ENCODE measurements around the gene HMCN2. TPM values are rescaled to one million over a fixed set of nuclear protein-coding genes. Genes with fewer than 3 reads are reported as not detected.

HMCN2 gene
- total and polyA plus RNA-seq, 2 of the 4 experiments (the other 2 are of a cell fraction): 0.02 TPM; not detected in 1

GRCh38 chr9:130482463-130482862 is 216.9 kb downstream of the HMCN2 start:
- H3K27ac ChIP-seq (ENCODE audit: insufficient read depth, low read length): no peak overlapping the region
- no peak overlapping the region for H3K14ac ChIP-seq (replicated peaks; ENCODE audit: low read depth, low read length)
- dilution Hi-C loops (cut with HindIII; ENCODE audit: low sequenced_read_pairs, unreplicated experiment) (no loop called here), intact Hi-C loops (cut with micrococcal nuclease) (no loop called here), in situ Hi-C loops (cut with MboI; ENCODE audit: low sequenced_read_pairs) (no loop called here)
- H4K5ac ChIP-seq (ENCODE audit: low read depth, low read length): no peak overlapping the region
- BruUV-seq (replicated peaks): no TSS peak
- no peak overlapping the region for H4K8ac ChIP-seq (ENCODE audit: low read depth in 2 of 2, low read length in 2 of 2)
- H3K9ac ChIP-seq (ENCODE audit: low read depth, low read length): no peak overlapping the region
- no peak for TF ChIP-seq CTCF (conservative IDR thresholded peaks at IDR 0.05; ENCODE audit: low read depth, low read length)
- TF ChIP-seq ELK1 (IDR thresholded peaks at IDR 0.05; ENCODE audit: borderline replicate concordance, low read depth, low read length): no peak
- TF ChIP-seq CEBPB (IDR thresholded peaks at IDR 0.05; ENCODE audit: low read depth, low read length): no peak
- TF ChIP-seq MAZ (IDR thresholded peaks at IDR 0.05; ENCODE audit: borderline replicate concordance, low read depth, low read length): no peak
- TF ChIP-seq BHLHE40 (IDR thresholded peaks at IDR 0.05; ENCODE audit: low read depth, low read length): no peak
- TF ChIP-seq NFE2L2 (IDR thresholded peaks at IDR 0.05; ENCODE audit: low read depth, low read length): no peak
- no peak for TF ChIP-seq SMC3 (IDR thresholded peaks at IDR 0.05; ENCODE audit: low read depth, low read length)
- no peak for TF ChIP-seq POLR2A (IDR thresholded peaks at IDR 0.05; ENCODE audit: low read depth, low read length)
- no peak for TF ChIP-seq CHD1 (IDR thresholded peaks at IDR 0.05; ENCODE audit: low read depth, low read length)
- no peak for TF ChIP-seq USF2 (IDR thresholded peaks at IDR 0.05; ENCODE audit: low read depth, low read length)
- TF ChIP-seq MXI1 (IDR thresholded peaks at IDR 0.05; ENCODE audit: borderline replicate concordance, low read depth, low read length): no peak
- TF ChIP-seq FOS (IDR thresholded peaks at IDR 0.05; ENCODE audit: low read depth, low read length): no peak
- TF ChIP-seq RFX5 (IDR thresholded peaks at IDR 0.05; ENCODE audit: low read depth, low read length): no peak
- no peak for TF ChIP-seq MAFK (IDR thresholded peaks at IDR 0.05; ENCODE audit: low read depth, low read length)
- no peak overlapping the region for H2AK9ac ChIP-seq (replicated peaks; ENCODE audit: low read depth, low read length, poor library complexity)
- no peaks in the 10 kb centered on the region for H3K9me1 ChIP-seq (ENCODE audit: insufficient read depth, low read length)
- H2AK5ac ChIP-seq (ENCODE audit: low read depth, low read length): no peak overlapping the region
- H3K27me3 ChIP-seq (ENCODE audit: control insufficient read depth, insufficient read depth, low read length): peaks cover 30% of the 10 kb centered on the region
- H2BK15ac ChIP-seq (ENCODE audit: low read depth, low read length): no peak overlapping the region
- ATAC-seq (ENCODE audit: low read depth) (no peak; the same call in 1 of the 2 replicates), DNase-seq (no peak)
- no peak overlapping the region for H3K23ac ChIP-seq (ENCODE audit: low read depth, low read length)
- no peaks in the 10 kb centered on the region for H3K9me3 ChIP-seq (ENCODE audit: control insufficient read depth, insufficient read depth, low read length)
- no peaks in the 10 kb centered on the region for H4K20me1 ChIP-seq (ENCODE audit: insufficient read depth, low read length)
- no peaks in the 10 kb centered on the region for H3K4me1 ChIP-seq (ENCODE audit: control insufficient read depth, insufficient read depth, low read length)
- H3K4ac ChIP-seq (ENCODE audit: low read depth, low read length): no peak overlapping the region
- H3K4me3 ChIP-seq (ENCODE audit: insufficient read depth, low read depth, low read length): no peak overlapping the region
- H3K18ac ChIP-seq (ENCODE audit: low read depth, low read length): no peak overlapping the region
- ChIA-PET CTCF (no interaction called here), POLR2A (ENCODE audit: unreplicated experiment) (no interaction called here)
- no peak overlapping the region for H4K91ac ChIP-seq (ENCODE audit: insufficient read depth, low read depth, low read length)
- H3K56ac ChIP-seq (ENCODE audit: extremely low read depth, insufficient read depth, low read length): no peak overlapping the region
- 0% methylated on average over 1 of the region's 5 CpGs; no CpG with 5 or more reads in 1 of the 2 experiments for WGBS, 2 experiments (ENCODE audit: extremely low coverage in 2 of 2, insufficient read length in 1 of 2)
- no peaks in the 10 kb centered on the region for H3K79me1 ChIP-seq (ENCODE audit: low read depth in 1 of 2, low read length in 2 of 2)
- no peak overlapping the region for H2BK120ac ChIP-seq (ENCODE audit: low read depth, low read length)
- no peak overlapping the region for H2BK20ac ChIP-seq (ENCODE audit: low read depth, low read length)
- no peak overlapping the region for H2BK5ac ChIP-seq (ENCODE audit: low read depth, low read length, poor library complexity, severe bottlenecking)
- H2AFZ ChIP-seq (replicated peaks; ENCODE audit: low read length, poor library complexity): no peak overlapping the region
- no peak overlapping the region for H3K4me2 ChIP-seq (ENCODE audit: low read depth, low read length)
- H3K36me3 ChIP-seq (ENCODE audit: control insufficient read depth, insufficient read depth, low read length): no peaks in the 10 kb centered on the region; the same call in 1 of the 2 replicates
